ENCODE data around the gene TMF1.

TMF1 gene

GRCh38 chr3:68996356-68996995 is 55.7 kb downstream of the TMF1 start:
- DNase-seq, result no peak
- Mint-ChIP-seq H3K4me1 (no peaks in the 10 kb centered on the region), H3K4me3 (no peak overlapping the region), H3K27ac (no peak overlapping the region), H3K9me3 (no peaks in the 10 kb centered on the region), H3K27me3 (no peaks in the 10 kb centered on the region), H3K36me3 (peaks cover 36% of the 10 kb centered on the region)
- CTCF ChIA-PET, result no interaction called here

GRCh38 chr3:68988740-68989139 is 63.4 kb downstream of the TMF1 start:
- Mint-ChIP-seq H3K27me3 (no peaks in the 10 kb centered on the region), H3K36me3 (peaks cover 42% of the 10 kb centered on the region), H3K27ac (no peak overlapping the region), H3K4me1 (no peaks in the 10 kb centered on the region), H3K9me3 (no peaks in the 10 kb centered on the region), H3K4me3 (no peak overlapping the region)
- no peak for DNase-seq
- CTCF ChIA-PET, result no interaction called here

- H3K4me3 Mint-ChIP-seq, result no peak overlapping the region
- CTCF ChIA-PET, result no interaction called here
- peaks cover 38% of the 10 kb centered on the region for H3K36me3 Mint-ChIP-seq
- DNase-seq, result no peak
- H3K4me1 Mint-ChIP-seq, result no peaks in the 10 kb centered on the region
- H3K9me3 Mint-ChIP-seq, result no peaks in the 10 kb centered on the region
- H3K27ac Mint-ChIP-seq, result no peak overlapping the region
- H3K27me3 Mint-ChIP-seq, result no peaks in the 10 kb centered on the region
These were observed 64.8 kb downstream of the TMF1 start for GRCh38 chr3:68987322-68987721.

- Mint-ChIP-seq H3K4me1 (no peaks in the 10 kb centered on the region), H3K9me3 (no peaks in the 10 kb centered on the region), H3K36me3 (peaks cover 33% of the 10 kb centered on the region), H3K27me3 (no peaks in the 10 kb centered on the region), H3K27ac (no peak overlapping the region), H3K4me3 (no peak overlapping the region)
- DNase-seq, result no peak
- CTCF ChIA-PET, result no interaction called here
These were observed 65.5 kb downstream of the TMF1 start for GRCh38 chr3:68986496-68987208.

- peaks cover 27% of the 10 kb centered on the region for H3K36me3 Mint-ChIP-seq
- no peaks in the 10 kb centered on the region for H3K27me3 Mint-ChIP-seq
- CTCF ChIA-PET, result no interaction called here
- no peaks in the 10 kb centered on the region for H3K9me3 Mint-ChIP-seq
- no peak overlapping the region for H3K4me3 Mint-ChIP-seq
- no peak for DNase-seq
- H3K4me1 Mint-ChIP-seq, result no peaks in the 10 kb centered on the region
- no peak overlapping the region for H3K27ac Mint-ChIP-seq
These were observed 66.9 kb downstream of the TMF1 start for GRCh38 chr3:68985146-68985790.

- CTCF ChIA-PET, result no interaction called here
These were observed 68.1 kb downstream of the TMF1 start for GRCh38 chr3:68984011-68984530.

GRCh38 chr3:68977486-68978167 is 74.5 kb downstream of the TMF1 start:
- Mint-ChIP-seq H3K4me1 (no peaks in the 10 kb centered on the region), H3K27me3 (no peaks in the 10 kb centered on the region), H3K36me3 (peaks cover 12% of the 10 kb centered on the region), H3K4me3 (no peak overlapping the region), H3K9me3 (no peaks in the 10 kb centered on the region), H3K27ac (no peak overlapping the region)
- DNase-seq, result no peak
- CTCF ChIA-PET, result no interaction called here

More at GRCh38 chr3:68984011-68984530, 68.1 kb downstream of the TMF1 start:
- H3K36me3 Mint-ChIP-seq, result peaks cover 30% of the 10 kb centered on the region
- H3K27me3 Mint-ChIP-seq, result no peaks in the 10 kb centered on the region
- H3K4me1 Mint-ChIP-seq, result no peaks in the 10 kb centered on the region
- no peaks in the 10 kb centered on the region for H3K9me3 Mint-ChIP-seq
- no peak overlapping the region for H3K4me3 Mint-ChIP-seq
- H3K27ac Mint-ChIP-seq, result no peak overlapping the region
- DNase-seq, result no peak

GRCh38 chr3:68974711-68975110 is 77.4 kb downstream of the TMF1 start:
- no peak for DNase-seq
- Mint-ChIP-seq H3K4me3 (no peak overlapping the region), H3K27me3 (peaks cover 4% of the 10 kb centered on the region), H3K4me1 (no peaks in the 10 kb centered on the region), H3K9me3 (no peaks in the 10 kb centered on the region), H3K27ac (no peak overlapping the region), H3K36me3 (peaks cover 10% of the 10 kb centered on the region)
- CTCF ChIA-PET, result no interaction called here

- Mint-ChIP-seq H3K4me1 (no peaks in the 10 kb centered on the region), H3K36me3 (peaks cover 8% of the 10 kb centered on the region), H3K9me3 (no peaks in the 10 kb centered on the region), H3K27ac (no peak overlapping the region), H3K27me3 (peaks cover 4% of the 10 kb centered on the region), H3K4me3 (no peak overlapping the region)
- CTCF ChIA-PET, result no interaction called here
- no peak for DNase-seq
These were observed 78.5 kb downstream of the TMF1 start for GRCh38 chr3:68973639-68974038.

- CTCF ChIA-PET, result interaction anchor here (0.6 to 1.4 kb wide), 4 partner anchors 63 to 1209 kb away, joined by 3 to 4 read pairs (median 3); no protein-coding TSS in a partner anchor
- Mint-ChIP-seq H3K9me3 (no peaks in the 10 kb centered on the region), H3K27ac (no peak overlapping the region), H3K27me3 (peaks cover 4% of the 10 kb centered on the region), H3K36me3 (peaks cover 6% of the 10 kb centered on the region), H3K4me1 (no peaks in the 10 kb centered on the region), H3K4me3 (no peak overlapping the region)
- peak; percentile 52 for DNase-seq
These were observed 79.7 kb downstream of the TMF1 start for GRCh38 chr3:68972358-68972979.
